GM04504 (cell line): ENCODE measurements around the gene PHOSPHO2.
A peak's percentile ranks its signal among the peaks of the same experiment; 100 is the strongest.
"Not testable (repeated sequence)": the region's sequence is repeated elsewhere in the genome, so short reads cannot be mapped to it uniquely, and the experiment has no call there.

Experiments used
- DNase-seq: peaks from one replicate; pipeline ENCODE4 v3.0.0-alpha.2; 2012; ENCODE audit warnings: low read depth

Gene PHOSPHO2

DNA sequence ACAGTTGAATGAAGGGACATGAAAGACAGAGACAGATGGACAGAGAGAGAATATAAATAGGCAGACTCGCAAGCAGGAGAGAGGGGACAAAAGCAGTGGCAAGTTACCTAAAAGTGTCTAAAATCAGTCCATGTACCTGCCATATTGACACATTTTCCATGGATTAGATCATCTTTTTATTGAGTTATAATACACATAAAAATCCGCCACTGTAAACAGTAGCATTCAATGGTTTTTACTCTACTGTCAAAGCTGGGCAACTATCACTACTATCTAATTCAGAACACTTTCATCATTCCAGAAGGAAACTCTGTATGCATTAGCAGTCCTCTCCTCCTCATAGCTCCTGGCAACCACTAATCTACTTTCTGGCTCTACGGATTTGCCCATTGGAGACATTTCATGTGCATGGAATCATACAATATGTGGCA lies 10.1 kb upstream of the PHOSPHO2 start:
- no peak for DNase-seq

DNA sequence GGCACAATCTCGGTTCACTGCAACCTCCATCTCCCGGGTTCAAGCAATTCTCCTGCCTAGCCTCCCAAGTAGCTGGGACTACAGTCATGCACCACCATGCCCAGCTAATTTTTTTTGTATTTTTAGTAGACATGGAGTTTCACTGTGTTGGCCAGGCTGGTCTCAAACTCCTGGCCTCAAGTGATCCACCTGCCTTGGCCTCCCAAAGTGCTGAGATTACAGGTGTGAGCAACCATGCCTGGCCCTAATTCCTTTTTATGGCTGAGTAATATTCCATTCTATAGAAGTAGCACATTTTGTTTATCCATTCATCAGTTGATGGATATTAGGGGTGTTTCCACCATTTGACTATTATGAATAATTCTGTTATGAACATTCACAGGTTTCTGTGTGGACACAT lies 9.6 kb upstream of the PHOSPHO2 start:
- not testable (repeated sequence) for DNase-seq

DNA sequence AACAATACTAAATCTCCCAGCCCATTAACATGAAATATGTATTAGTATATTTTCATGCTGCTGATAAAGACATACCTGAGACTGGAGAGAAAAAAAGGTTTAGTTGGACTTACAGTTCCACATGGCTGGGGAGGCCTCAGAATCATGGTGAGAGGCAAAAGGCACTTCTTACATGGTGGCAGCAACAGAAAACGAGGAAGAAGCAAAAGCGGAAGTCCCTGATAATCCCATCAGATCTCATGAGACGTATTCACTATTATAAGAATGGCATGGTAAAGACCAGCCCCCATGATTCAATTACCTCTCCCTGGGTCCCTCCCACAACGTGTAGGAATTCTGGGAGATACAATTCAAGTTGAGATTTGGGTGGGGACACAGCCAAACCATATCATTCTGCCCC lies 7.4 kb upstream of the PHOSPHO2 start:
- DNase-seq = not testable (repeated sequence)

DNA sequence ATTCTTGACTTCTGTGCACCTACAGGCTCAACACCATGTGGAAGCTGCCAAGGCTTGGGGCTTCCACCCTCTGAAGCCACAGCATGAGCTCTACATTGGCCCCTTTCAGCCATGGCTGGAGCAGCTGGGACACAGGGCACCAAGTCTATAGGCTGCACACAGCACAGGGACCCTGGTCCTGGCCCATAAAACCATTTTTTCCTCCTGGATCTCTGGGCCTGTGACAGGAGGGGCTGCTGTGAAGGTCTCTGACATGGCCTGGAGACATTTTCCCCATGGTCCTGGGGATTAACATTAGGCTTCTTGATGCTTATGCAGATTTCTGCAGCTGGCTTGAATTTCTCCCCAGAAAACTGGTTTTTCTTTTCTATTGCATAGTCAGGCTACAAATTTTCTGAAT lies 6.3 kb upstream of the PHOSPHO2 start:
- DNase-seq = not testable (repeated sequence)

DNA sequence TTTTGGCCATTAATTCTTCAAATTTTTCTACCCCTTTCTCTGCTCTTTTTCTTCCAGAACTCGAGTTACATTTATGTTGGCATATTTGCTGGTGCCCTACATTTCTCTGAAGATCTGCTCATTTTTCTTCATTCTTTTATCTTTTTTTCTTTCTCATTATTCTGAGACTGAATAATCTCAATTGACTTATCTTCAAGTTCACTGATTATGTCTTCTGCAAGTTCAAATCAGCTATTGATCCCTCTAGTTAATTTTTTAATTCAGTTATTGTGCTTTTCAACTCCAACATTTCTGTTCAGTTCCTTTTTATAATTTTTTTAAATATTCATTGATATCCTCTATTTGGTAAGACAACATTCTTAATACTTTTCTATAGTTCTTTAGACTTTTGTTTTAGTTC lies 3.3 kb upstream of the PHOSPHO2 start:
- DNase-seq = no peak

DNA sequence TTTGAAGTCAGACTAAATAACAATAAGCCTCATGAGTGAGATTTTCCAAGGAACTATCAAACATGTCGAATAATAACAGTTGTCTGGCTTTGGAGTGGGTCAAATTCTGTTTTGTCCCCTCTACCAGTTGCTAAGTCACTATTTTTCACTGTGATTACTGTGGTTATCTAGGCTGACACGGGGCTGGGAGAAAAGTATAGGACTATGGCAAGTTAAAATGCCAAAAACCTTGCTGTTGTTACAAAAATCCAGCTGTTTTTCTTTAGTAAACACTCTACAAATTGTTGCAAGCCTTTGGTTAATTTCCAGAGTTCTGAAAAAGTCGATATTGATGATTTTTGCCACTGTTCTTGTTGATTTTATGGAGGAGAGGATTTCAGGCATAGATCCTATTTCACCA lies 1.6 kb upstream of the PHOSPHO2 start:
- no peak for DNase-seq

DNA sequence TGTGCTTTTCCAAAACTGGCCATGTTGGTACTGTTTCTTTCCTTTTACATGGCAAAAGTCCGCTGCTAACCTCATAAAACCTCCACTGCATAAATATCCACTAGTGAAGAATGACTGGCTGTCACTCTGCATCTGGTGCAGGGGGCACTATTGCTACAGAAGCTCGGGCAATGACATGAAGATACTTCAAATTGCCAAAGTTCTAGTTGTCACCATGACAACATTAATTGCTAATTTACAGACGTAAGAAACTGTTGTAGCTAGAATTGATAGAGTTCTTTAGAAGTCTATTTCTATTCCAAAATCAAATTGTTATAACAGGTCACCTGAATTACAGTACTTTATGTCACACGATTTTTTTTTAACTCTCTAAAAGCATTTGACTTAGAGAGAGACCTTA lies 909 bp upstream of the PHOSPHO2 start:
- DNase-seq = no peak

DNA sequence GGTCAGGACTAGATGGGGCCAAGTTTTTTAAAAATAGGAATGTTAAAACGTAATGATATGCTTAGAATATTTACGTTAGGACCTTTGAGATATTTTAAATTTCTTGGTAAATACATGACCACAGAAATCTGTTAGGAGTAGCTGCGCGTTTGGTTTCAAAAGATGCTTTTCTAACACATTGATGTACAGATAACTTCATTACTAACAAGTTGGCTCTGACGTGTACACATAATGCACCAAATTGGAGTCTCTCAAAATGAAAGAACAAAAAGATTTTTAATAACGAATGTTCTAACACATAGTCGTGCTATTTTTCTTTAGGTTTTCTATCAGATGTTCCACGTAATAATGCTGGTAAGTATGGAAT lies 608 bp downstream of the PHOSPHO2 start:
- no peak for DNase-seq

DNA sequence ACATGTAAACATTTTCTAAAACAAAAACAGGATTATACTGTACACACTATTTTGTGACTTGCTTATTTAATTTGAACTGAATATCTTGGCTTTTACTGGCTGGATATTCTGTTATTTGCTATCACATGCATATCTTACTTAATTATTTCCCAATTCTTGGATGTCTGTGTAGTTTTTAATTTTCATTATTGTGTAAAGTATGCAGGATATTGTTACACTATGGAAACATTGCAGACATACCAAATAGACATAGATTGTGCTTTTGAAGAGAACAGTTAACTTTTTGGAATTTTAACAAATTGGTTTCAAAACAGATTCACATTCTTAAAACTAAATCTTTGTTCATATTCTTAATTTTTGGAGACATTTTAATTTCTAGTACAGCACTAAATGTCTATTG lies 2.1 kb downstream of the PHOSPHO2 start:
- no peak for DNase-seq

DNA sequence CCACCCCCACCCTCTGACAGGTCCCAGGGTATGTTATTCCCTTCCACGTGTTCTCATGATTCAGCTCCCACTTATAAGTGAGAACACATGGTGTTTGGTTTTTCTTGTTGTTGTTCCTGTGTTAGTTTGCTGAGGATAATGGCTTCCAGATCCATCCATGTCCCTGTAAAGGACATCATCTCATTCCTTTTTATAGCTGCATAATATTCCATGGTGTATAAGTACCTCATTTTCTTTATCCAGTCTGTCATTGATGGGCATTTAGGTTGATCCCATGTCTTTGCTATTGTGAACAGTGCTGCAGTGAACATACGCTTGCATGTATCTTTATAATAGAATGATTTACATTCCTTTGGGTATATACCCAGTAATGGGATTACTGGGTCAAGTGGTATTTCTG lies 4.9 kb downstream of the PHOSPHO2 start:
- not testable (repeated sequence) for DNase-seq

DNA sequence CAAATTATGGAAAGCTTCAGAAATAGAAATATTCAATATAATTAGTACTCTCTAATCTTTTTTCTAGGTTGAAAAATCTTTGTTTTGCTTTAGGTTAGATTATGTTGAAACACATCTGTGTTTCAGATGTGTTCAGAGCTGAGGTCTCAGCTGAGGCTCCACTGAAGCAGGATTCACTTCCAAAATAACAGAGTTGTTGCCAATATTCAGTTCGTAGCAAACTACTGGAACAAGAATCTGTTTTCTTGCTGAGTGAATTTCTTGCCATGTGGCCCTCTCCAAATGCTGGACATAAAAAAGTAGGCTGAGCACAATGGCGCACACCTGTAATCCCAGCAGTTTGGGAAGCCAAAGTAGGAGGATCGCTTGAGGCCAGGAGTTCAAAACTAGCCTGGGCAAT lies 8.7 kb downstream of the PHOSPHO2 start:
- no peak for DNase-seq

DNA sequence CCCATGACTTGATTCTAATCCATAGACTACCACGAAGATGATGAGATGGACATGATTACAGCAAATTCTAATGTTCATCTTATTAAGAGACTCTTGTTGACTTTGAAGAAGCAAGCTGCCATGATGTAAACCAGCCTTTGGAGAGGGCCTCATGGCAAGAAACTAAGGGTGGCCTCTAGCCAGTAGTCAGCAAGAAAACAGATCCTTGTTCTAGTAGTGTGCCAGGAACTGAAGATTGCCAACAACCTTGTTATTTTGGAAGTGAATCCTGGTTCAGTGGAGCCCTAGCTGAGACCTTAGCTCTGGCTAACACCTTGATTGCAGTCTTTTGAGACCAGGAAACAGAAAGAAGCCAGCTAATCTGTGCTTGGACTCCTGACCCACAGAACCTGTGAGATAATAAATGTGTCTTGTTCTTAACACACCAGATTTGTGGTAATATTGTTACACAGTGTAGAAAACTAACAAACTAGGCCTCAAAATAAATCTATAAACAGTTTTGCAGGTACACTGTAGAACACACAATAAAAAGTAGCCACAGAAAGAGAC lies 10.0 kb downstream of the PHOSPHO2 start:
- DNase-seq = no peak

DNA sequence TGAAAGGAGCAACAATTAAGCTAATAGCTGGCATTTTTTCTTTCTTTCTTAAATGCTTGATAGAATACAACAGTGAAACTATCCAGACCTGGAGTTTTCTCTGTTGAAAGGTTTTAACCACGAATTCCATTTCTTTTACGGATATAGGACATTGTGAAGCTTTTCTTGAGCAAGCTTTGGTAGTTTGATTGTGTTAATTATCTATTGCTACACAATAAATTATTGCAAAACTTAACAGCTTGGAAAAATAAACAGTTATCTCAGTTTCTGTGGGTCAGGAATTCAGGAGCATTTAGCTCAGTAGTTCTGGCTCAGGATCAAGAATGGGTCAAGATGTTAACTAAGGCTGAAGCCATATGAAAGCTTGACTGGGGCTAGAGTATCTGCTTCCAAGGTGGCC lies 11.7 kb downstream of the PHOSPHO2 start:
- DNase-seq = no peak

DNA sequence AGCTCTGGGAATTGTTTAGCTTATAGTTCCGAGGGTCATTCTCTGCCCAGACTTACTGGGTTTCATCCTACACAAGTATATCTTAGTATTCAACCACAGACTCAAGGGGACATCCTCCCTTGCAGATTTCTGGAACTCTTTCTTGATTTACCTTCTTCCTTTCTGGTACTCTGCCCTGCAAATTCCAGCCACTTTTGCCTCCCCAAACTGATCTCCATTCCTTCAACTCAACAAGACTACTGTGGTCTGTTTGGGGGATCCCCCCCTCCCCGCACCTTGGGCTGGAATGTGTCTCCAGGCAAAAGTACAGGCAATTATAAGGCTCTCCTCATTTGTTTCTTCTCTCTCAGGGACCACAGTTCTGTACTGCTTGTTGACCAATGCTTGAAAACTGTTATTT lies 13.4 kb downstream of the PHOSPHO2 start:
- DNase-seq = no peak

DNA sequence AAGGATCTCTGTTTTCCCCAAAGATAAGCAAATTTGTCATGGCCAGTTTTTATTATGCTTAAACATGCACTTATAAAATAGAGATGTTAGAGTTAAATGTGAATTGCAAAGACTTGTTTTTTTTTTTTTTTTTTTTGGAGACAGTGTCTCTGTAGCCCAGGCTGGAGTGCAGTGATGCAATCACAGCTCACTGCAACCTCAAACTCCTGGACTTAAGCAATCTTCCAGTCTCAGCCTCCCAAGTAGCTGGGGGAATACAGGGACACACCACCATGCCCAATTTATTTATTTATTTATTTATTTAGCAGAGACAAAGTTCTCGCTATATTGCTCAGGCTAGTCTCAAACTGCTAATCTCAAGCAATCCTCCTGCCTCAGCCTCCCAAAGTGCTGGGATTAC lies 15.1 kb downstream of the PHOSPHO2 start:
- DNase-seq = no peak

DNA sequence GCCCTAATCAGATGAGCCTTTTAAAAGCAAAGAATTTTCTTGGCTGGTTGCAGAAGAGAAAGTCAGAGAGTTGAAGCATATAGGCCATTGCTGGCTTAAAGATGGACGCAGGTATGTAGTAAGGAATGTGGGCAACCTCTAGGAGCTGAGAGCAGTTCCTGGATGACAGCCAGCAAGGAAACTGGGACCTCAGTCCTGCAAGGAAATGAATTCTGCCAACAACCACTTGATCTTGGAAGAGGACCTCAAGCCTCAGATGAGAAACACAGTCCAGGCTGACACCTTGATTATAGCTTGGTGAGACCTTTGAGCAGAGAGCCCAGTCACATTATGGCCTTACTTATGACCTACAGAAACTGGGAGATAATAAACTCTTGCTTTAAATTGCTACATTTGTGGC lies 15.7 kb downstream of the PHOSPHO2 start:
- DNase-seq = no peak

DNA sequence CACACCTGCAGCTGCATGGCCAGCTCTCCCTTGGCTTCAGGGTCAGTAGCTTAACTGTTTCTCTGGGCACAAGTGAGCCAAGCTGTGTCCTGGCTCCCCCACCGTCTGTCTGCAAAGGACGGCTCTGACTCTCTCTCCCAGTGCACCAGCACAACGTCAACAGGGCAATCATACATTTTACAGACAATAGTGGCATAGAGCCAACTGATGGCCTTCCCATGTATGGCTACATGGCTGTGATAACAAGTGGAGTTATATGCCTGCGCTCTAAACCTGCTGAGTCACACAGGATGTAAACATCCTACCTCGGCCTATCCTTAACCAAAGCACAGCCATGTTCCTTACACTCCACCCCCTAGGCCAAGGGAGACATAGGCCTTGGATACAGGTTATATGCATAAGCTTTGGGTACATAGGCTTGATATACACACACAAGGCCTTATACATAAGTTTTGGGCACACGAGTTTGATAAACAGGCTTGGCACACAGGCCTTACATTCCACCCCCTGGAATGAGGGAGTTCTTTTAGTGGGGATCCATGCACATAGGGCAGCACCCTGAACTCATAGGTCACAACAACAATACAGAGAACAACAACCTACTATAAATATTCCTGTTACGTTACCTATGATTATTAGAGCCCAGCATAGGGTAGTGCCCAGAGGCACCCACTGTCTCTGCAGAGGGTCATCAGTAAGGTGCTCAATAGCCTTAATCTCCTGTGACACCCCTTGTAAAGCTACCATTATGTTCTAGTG lies 17.7 kb downstream of the PHOSPHO2 start:
- no peak for DNase-seq

DNA sequence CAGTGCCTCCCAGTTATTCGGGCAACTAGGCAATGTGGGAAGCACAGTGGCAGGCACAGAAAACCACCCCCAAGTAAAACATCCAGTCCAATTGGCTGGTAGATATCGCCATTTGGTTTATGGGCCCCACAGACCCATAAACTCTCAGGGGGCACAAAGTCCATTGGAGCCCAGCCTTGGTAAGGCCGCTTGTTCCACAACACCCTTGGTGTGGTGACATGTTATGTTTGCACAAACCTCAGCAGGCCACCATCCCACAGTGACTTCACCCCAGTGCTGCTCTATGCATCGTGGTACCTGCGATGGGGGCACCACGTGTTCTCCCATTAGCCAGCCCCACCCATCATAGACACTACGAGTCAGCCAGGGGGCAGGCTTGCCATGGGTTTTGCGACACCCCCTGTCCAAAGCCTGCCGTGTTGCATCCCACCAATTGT lies 18.5 kb downstream of the PHOSPHO2 start:
- DNase-seq = no peak

DNA sequence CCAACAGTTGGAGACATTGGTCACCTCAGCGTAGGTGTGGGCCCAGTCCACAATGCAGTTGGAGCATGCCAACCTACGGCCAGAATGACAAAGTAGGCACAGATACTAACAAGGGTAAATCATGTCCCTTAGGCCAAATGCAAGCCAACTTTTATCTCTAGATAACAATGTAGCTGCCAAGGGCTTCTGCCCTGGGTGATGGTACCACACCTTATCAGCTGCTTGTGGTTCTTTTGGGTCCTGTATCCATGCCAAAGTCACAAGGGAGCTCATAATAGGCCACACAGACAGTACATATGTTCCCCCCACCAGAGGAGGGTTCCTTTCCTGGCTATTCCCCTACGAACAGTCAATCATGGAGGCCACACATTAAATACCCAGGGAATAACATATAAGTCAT lies 19.1 kb downstream of the PHOSPHO2 start:
- DNase-seq = no peak

DNA sequence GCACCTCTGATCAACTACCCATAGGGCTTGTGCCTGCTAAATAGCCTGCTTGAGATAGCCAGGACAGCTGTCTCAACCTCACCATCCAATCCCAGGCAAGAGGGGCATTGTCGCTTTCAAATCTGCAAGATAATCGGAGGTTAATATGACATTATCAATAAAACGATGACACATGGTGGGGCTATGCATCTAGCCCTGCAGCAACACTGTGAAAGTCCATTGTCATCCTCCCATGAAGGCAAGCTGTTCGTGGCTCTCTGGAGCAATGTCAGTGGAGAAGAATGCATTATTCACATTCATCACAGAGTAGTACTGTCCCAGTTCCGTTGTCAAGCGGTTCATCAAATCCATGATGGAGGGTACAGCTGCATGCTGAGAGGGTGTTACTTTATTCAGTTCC lies 20.4 kb downstream of the PHOSPHO2 start:
- DNase-seq = no peak

DNA sequence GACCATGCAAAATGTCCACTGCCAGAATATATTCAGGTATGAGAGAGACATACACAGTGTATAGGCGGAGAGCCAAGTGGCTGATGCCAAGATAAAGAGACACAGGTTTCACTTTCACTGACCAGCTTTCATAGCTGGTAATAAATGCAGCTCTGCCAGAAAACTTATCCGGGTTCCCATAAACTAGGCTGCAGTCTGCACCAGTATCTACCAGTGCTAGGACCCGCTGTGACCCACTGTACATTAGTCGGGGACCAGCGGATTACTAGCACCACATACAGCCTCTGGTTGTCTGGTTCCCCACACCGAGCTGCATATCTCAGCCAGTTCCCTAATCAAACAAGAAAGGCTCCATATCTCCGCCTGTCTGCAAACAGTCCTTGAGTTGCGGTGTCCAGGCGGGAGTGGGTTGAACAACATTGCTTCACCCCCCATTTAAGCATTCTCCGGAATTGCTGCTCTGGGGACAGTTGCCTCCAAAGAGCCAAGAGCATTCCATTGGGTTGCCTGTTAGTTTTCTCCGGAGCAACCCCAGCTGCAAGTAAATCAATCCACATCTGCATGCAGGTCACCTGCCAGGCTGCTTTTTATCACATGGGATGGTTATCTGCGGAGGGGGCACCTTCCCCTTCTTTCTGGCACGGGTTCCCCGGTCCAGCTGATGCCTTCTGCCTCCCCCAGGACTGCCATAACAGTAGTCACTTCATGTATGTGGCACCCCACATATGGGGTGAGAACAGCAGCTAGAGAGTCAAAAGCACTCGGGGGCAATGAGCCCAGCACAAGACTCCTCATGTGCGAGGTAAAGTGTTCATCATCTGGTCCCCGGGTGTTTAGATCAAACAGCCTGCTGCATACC lies 21.3 kb downstream of the PHOSPHO2 start:
- no peak for DNase-seq

DNA sequence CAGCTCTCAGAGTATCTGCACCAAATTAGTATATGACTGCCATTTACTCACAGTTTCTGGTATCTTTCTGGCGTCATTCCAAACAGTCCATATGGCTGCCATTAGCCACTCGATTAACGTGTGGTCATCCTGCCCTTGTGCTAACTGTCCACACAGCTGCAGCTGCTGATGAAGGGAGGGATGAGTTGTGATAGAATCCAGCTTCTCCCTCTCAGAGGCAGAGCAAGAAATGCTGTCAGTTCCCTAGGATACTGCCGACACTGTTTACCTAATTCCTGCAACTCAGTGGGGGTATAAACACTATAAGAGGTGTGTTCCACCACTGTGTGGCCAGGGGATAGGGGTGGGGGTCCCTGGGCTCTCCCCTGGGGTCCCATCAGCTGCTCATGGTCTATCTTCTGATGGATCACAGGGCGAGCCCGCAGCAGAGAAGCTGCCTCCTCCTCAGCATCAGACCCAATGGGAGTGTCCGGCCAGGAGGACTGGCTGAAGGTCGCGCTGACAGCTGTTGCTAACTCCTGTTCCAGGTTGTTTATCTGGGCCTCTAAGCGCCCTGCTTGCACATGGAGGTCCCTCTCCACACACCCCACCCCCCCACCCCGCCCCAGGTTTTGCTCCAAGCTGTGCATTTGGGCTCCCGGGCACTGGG lies 22.1 kb downstream of the PHOSPHO2 start:
- DNase-seq = peak; percentile 73
